Measurements from ENCODE around the gene CLDN9.

CLDN9 gene

DNA sequence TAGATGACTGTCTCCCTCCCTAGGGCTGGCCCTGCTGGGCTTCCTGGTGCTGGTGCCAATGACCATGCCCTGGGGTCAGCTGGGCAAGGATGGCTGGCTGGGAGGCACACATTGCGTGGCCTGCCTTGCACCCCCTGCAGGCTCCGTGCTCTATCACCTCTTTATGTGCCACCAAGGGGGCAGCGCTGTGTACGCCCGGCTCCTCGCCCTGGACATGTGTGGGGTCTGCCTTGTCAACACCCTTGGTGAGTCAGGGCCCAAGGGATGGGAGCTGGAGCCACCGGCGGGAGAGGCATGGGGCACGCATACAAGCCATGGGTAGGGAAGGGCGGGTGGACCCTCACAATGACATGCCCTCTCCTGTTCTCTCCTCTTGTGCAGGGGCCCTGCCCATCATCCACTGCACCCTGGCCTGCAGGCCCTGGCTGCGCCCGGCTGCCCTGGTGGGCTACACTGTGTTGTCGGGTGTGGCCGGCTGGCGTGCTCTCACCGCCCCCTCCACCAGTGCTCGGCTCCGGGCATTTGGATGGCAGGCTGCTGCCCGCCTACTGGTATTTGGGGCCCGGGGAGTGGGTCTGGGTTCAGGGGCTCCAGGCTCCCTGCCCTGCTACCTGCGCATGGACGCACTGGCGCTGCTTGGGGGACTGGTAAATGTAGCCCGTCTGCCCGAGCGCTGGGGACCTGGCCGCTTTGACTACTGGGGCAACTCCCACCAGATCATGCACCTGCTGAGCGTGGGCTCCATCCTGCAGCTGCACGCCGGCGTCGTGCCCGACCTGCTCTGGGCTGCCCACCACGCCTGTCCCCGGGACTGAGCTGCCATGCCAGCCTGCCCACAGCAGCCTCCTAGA, 41.4 kb upstream of the CLDN9 start:
- Histone ChIP-seq H3K4me3 (ENCODE audit: low read length) (peak overlapping the region; percentile 92), H4K20me1 (ENCODE audit: control insufficient read depth, insufficient read depth, low read depth, low read length) (peaks cover 10% of the 10 kb centered on the region), H3K4me2 (ENCODE audit: low read length) (peak overlapping the region; percentile 97), H3K9me2 (replicated peaks; ENCODE audit: control insufficient read depth, low read length) (no peaks in the 10 kb centered on the region), H3F3A (ENCODE audit: control insufficient read depth, insufficient read depth) (peaks cover 20% of the 10 kb centered on the region), H3K4me1 (ENCODE audit: control insufficient read depth, low read length) (peaks cover 54% of the 10 kb centered on the region), H3K9me3 (ENCODE audit: control insufficient read depth, insufficient read depth, low read length) (no peaks in the 10 kb centered on the region), H3K27me3 (ENCODE audit: control insufficient read depth, low read length) (no peaks in the 10 kb centered on the region), H3K79me2 (ENCODE audit: control insufficient read depth, low read length) (peaks cover 53% of the 10 kb centered on the region), H3K27ac (ENCODE audit: low read depth, low read length) (0 out of 2 replicates have a peak overlapping the region, but pooled peaks have one; percentile 96), H3K36me3 (ENCODE audit: control insufficient read depth, low read length) (peaks cover 80% of the 10 kb centered on the region)
- TF ChIP-seq EZH2phosphoT487 (IDR thresholded peaks at IDR 0.05; ENCODE audit: borderline replicate concordance, low read length): no peak
- TF ChIP-seq, protein P1, sequence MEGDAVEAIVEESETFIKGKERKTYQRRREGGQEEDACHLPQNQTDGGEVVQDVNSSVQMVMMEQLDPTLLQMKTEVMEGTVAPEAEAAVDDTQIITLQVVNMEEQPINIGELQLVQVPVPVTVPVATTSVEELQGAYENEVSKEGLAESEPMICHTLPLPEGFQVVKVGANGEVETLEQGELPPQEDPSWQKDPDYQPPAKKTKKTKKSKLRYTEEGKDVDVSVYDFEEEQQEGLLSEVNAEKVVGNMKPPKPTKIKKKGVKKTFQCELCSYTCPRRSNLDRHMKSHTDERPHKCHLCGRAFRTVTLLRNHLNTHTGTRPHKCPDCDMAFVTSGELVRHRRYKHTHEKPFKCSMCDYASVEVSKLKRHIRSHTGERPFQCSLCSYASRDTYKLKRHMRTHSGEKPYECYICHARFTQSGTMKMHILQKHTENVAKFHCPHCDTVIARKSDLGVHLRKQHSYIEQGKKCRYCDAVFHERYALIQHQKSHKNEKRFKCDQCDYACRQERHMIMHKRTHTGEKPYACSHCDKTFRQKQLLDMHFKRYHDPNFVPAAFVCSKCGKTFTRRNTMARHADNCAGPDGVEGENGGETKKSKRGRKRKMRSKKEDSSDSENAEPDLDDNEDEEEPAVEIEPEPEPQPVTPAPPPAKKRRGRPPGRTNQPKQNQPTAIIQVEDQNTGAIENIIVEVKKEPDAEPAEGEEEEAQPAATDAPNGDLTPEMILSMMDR (IDR thresholded peaks at IDR 0.05; ENCODE audit: low read depth, low read length, poor library complexity, severe bottlenecking): peak; percentile 57

DNA sequence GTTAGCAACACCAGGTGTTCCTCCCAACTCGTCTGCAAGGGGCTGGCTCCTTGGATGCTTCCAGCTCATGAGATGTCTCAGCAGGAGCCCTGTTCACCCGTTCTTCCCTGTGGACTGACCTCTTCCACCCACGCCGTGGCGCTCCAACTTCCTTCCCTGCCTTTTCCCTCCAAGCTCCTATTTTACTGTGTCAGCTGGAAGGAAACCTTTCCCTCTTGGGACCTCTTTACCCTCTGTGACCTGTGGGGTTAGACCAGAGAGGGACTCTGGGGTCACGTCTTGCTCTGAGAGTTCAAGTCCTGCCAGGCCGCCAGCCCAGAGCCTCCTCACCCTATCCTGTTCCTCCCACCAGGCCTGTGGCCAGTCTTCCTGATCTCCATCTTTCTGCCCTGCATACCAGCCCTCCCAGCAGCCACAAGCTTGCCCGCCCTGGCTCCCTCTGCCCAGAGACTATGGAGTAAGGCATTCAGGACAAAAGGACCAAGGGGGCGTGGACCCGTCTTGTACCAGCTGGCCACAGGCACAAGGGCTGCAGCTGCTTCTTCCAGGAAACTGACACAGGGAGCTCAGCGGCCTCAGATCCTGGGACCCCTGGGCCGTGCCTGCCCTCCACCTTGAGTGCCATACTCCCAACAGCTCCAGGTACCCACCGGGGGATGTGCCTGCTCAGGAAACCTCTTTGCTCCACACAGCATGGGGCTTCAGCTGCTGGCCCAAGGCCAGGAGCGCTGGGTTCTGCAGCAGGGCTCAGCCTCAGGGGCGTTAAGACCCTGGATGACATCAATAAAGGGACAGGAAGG, 40.5 kb upstream of the CLDN9 start:
- TF ChIP-seq, protein P1 (IDR thresholded peaks at IDR 0.05; ENCODE audit: low read depth, low read length, poor library complexity, severe bottlenecking): no peak
- no peak for TF ChIP-seq EZH2phosphoT487 (IDR thresholded peaks at IDR 0.05; ENCODE audit: borderline replicate concordance, low read length)
- H3K4me2 ChIP-seq (ENCODE audit: low read length): peak overlapping the region; percentile 97
- H3K4me1 ChIP-seq (ENCODE audit: control insufficient read depth, low read length): peaks cover 50% of the 10 kb centered on the region
- H3K9me2 ChIP-seq (replicated peaks; ENCODE audit: control insufficient read depth, low read length): no peaks in the 10 kb centered on the region
- peaks cover 20% of the 10 kb centered on the region for H3F3A ChIP-seq (ENCODE audit: control insufficient read depth, insufficient read depth)
- no peaks in the 10 kb centered on the region for H3K9me3 ChIP-seq (ENCODE audit: control insufficient read depth, insufficient read depth, low read length)
- peaks cover 86% of the 10 kb centered on the region for H3K36me3 ChIP-seq (ENCODE audit: control insufficient read depth, low read length)
- H3K79me2 ChIP-seq (ENCODE audit: control insufficient read depth, low read length): peaks cover 60% of the 10 kb centered on the region
- peak overlapping the region; percentile 92; the same call in 1 of the 2 replicates for H3K4me3 ChIP-seq (ENCODE audit: low read length)
- peaks cover 10% of the 10 kb centered on the region for H4K20me1 ChIP-seq (ENCODE audit: control insufficient read depth, insufficient read depth, low read depth, low read length)
- no peaks in the 10 kb centered on the region for H3K27me3 ChIP-seq (ENCODE audit: control insufficient read depth, low read length)
- 0 out of 2 replicates have a peak overlapping the region, but pooled peaks have one; percentile 14 for H3K27ac ChIP-seq (ENCODE audit: low read depth, low read length)

DNA sequence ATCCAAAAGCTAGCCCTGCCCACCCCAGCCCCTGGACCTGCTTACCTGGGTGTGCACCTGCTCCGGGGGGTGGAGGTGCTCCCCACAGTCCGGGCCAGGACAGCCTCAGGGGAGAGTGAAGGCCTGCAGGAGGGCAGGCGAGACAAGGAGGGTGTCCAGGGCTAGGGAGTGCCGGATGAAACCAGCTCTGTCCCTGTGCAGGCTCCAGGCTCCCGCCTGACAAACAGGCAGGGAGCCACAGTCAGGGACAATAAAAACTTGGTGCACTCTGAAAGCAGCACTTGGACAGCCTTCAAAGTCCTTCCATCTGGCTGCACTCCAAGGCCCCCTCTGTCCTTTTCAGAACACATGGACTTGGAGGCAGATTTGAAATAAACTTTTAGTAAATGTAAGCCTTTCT, 39.6 kb upstream of the CLDN9 start:
- Histone ChIP-seq H3K4me3 (ENCODE audit: low read length) (no peak overlapping the region), H3K4me2 (ENCODE audit: low read length) (peak overlapping the region; percentile 97; the same call in 1 of the 2 replicates), H3K27ac (ENCODE audit: low read depth, low read length) (no peak overlapping the region), H3K9me2 (replicated peaks; ENCODE audit: control insufficient read depth, low read length) (no peaks in the 10 kb centered on the region), H3K79me2 (ENCODE audit: control insufficient read depth, low read length) (peaks cover 66% of the 10 kb centered on the region), H3K9me3 (ENCODE audit: control insufficient read depth, insufficient read depth, low read length) (no peaks in the 10 kb centered on the region), H3K36me3 (ENCODE audit: control insufficient read depth, low read length) (peaks cover 86% of the 10 kb centered on the region), H4K20me1 (ENCODE audit: control insufficient read depth, insufficient read depth, low read depth, low read length) (peaks cover 16% of the 10 kb centered on the region), H3K4me1 (ENCODE audit: control insufficient read depth, low read length) (peaks cover 50% of the 10 kb centered on the region), H3K27me3 (ENCODE audit: control insufficient read depth, low read length) (no peaks in the 10 kb centered on the region), H3F3A (ENCODE audit: control insufficient read depth, insufficient read depth) (peaks cover 20% of the 10 kb centered on the region)
- TF ChIP-seq EZH2phosphoT487 (IDR thresholded peaks at IDR 0.05; ENCODE audit: borderline replicate concordance, low read length): no peak
- TF ChIP-seq, protein P1 (IDR thresholded peaks at IDR 0.05; ENCODE audit: low read depth, low read length, poor library complexity, severe bottlenecking): no peak
